Spleen (tissue), 3 donors: Measurements from ENCODE around the gene OR13A1.
"Not testable (repeated sequence)": the region's sequence is repeated elsewhere in the genome, so short reads cannot be mapped to it uniquely, and the experiment has no call there.

ENCODE experiments used
- POLR2A ChIP-seq, 3 donors: fragments of 450-650 bp; IDR thresholded peaks; one replicate each; pipeline ENCODE4 v1.5.1; 2017; ENCODE audit warnings: antibody characterized with exemption in 3 of 3, mild to moderate bottlenecking in 1 of 3
- POLR2AphosphoS5 ChIP-seq, 3 donors: sonication (generic); formaldehyde crosslinking; IDR thresholded peaks; one replicate each; pipeline ENCODE4 v1.5.1; 2017; ENCODE audit warnings: antibody characterized with exemption in 3 of 3

- not testable (repeated sequence) for TF ChIP-seq POLR2A, POLR2AphosphoS5 (IDR thresholded peaks at IDR 0.05)
Observed at GRCh38 chr10:45298341-45298955, 17.0 kb downstream of the OR13A1 start.
